Measurements from ENCODE around the gene PARD3.

PARD3 gene

DNA sequence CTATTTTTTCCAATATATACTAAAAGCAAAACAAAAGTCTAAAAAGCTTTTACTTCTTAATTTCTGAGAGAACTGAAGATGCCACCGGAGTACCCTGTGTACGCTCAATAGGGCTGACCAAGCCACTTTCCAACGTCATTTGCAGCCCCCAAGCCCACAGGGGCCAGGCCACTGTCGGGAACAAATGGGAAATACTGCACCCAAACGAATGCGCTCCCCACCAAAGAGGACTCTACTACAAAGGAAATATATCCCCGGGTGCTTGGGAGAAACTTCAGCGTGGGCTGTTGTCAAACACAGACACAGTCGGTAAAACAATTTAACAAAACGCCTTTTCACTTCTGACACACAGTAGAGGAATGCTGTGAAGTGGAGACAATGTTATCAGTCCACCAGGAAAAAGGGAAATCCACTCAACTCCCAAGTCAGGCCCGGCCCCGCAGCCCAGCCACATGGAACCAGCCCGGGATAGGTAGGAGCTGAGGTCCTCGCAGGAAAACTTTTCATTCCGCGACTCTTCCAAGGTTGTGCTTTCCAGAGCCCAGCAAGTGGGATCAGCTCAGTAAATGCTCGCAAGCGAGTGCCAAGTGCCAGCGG lies 1.4 kb downstream of the PARD3 start:
- peaks cover 37% of the 10 kb centered on the region for H3K27me3 Mint-ChIP-seq
- H3K36me3 Mint-ChIP-seq, result no peaks in the 10 kb centered on the region
- H3K4me1 Mint-ChIP-seq (ENCODE audit: low read depth), result peaks cover 16% of the 10 kb centered on the region
- no peaks in the 10 kb centered on the region for H3K9me3 Mint-ChIP-seq (ENCODE audit: low read depth)
- no peak overlapping the region for H3K27ac Mint-ChIP-seq
- peak overlapping the region; percentile 55 for H3K4me3 Mint-ChIP-seq

DNA sequence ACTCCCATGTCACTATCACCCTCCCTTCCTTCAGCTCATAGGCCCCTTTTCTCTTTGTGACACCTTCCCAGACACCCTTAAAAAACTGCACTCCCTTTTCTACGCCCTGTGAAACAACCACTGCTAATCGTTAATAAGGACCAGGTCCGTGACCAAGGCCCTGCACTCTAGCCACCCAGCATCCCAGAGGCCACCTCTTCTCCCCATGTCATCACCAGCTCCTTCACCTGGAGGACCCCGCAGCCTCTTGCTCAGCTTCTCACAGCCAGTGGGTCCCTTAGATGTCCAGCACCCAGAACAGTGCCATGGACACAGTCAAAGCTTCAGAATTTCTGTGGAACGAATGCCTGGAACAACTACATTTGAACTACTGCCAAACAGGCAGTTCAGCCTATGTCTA lies 2.3 kb downstream of the PARD3 start:
- no peaks in the 10 kb centered on the region for H3K9me3 Mint-ChIP-seq (ENCODE audit: low read depth)
- no peak overlapping the region for H3K4me3 Mint-ChIP-seq

GRCh38 chr10:34811968-34812514 lies 3.1 kb downstream of the PARD3 start:
- H3K36me3 Mint-ChIP-seq, result no peaks in the 10 kb centered on the region
- no peak overlapping the region for H3K4me3 Mint-ChIP-seq
- H3K4me1 Mint-ChIP-seq (ENCODE audit: low read depth), result peaks cover 16% of the 10 kb centered on the region
- H3K27ac Mint-ChIP-seq, result no peak overlapping the region
- H3K27me3 Mint-ChIP-seq, result peaks cover 36% of the 10 kb centered on the region
- no peaks in the 10 kb centered on the region for H3K9me3 Mint-ChIP-seq (ENCODE audit: low read depth)

More for the DNA sequence above, 2.3 kb downstream of the PARD3 start:
- no peak overlapping the region for H3K27ac Mint-ChIP-seq
- H3K27me3 Mint-ChIP-seq, result peaks cover 41% of the 10 kb centered on the region
- H3K36me3 Mint-ChIP-seq, result no peaks in the 10 kb centered on the region
- H3K4me1 Mint-ChIP-seq (ENCODE audit: low read depth), result peaks cover 16% of the 10 kb centered on the region

DNA sequence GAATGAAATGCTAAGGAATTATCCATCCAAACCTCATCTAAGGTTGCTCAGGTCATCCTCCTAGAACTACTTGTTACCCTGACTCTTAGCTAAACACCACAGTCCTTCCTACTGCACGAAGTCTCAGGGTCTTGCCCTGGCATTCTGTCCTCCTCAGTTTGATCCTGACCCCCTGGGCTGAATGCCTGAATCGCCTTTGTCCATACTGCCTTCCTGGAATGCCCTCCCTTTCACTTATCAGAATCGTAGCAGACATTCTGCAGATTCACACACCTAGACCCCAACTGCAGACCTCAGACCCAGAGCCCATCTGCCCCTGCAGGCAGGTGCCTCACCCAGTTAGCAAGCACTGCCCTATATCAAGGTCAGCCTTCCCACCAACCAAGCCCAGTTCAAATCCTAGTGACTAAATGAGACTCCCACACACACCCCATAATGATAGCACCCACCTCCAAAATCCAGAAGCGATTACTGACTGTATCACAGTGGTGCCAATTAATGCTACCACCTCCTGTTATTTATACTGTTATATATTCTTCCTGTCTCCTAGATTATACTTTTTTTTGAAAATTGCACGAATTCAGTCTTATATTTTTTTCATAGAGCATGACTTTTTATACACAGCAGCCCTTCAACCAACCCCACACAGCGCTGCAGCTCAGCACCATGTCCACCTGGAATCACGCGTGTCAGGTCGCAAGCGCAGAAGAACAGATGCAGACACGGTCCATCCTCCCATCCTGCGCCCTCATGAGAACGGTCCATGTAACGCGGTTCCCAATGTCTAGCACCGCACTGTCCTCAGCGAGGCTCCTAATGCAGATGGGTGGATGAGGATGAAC lies 3.7 kb downstream of the PARD3 start:
- H3K4me1 Mint-ChIP-seq (ENCODE audit: low read depth), result peaks cover 14% of the 10 kb centered on the region
- no peak overlapping the region for H3K27ac Mint-ChIP-seq
- peaks cover 32% of the 10 kb centered on the region for H3K27me3 Mint-ChIP-seq
- H3K36me3 Mint-ChIP-seq, result no peaks in the 10 kb centered on the region
- no peaks in the 10 kb centered on the region for H3K9me3 Mint-ChIP-seq (ENCODE audit: low read depth)
- no peak overlapping the region for H3K4me3 Mint-ChIP-seq

- H3K36me3 Mint-ChIP-seq, result no peaks in the 10 kb centered on the region
- H3K27ac Mint-ChIP-seq, result no peak overlapping the region
- H3K9me3 Mint-ChIP-seq (ENCODE audit: low read depth), result no peaks in the 10 kb centered on the region
- peaks cover 8% of the 10 kb centered on the region for H3K4me1 Mint-ChIP-seq (ENCODE audit: low read depth)
- H3K27me3 Mint-ChIP-seq, result peaks cover 26% of the 10 kb centered on the region
- H3K4me3 Mint-ChIP-seq, result no peak overlapping the region
These were observed 5.3 kb downstream of the PARD3 start for GRCh38 chr10:34809796-34810195.

DNA sequence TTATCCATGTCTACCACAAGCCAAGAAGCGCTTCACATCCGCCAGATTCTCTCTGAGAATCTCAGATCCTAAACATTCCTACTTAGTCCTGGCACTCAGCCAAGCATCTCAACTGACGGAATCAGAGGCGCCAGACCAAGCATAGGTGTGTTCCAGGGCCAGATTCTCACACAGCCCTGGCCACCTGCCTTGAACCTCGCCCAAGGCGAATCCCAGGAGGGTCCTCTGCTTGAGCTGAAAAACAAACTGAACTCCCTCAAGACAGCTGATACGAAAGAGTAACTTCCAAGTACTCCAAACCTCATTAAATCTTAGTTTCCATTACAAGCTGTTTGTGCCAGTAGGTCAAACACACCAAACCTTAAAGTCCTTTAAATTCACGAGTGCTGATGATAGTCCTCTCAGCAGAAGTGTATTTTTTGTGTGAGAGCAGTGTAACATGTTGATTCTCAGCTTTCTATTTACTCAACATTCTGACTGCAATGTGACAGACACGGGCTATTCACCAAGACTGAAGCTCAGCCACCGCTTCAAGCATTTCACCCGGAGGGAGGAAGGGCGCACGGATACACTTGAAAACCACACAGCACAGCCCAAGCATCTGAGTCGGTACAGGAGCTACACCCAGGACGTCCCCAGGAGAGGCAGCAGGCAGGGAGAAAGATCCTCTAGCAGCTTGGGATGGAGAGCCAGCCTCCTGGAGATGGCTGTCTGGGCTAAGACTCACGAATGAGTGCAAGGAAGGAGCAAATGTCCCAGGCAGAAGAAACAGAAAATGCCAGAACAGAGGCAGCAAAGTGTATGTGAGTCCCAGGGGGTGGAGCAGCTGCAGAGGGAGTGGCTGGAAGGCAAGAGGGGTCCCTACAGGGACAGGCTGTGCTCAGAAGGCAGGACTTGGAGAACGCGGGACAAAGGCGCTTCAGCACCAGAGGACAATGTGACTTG lies 6.0 kb downstream of the PARD3 start:
- no peaks in the 10 kb centered on the region for H3K9me3 Mint-ChIP-seq (ENCODE audit: low read depth)
- no peak overlapping the region for H3K4me3 Mint-ChIP-seq
- H3K4me1 Mint-ChIP-seq (ENCODE audit: low read depth), result peaks cover 8% of the 10 kb centered on the region
- no peaks in the 10 kb centered on the region for H3K36me3 Mint-ChIP-seq
- peaks cover 26% of the 10 kb centered on the region for H3K27me3 Mint-ChIP-seq
- peak overlapping the region; percentile 43 for H3K27ac Mint-ChIP-seq

DNA sequence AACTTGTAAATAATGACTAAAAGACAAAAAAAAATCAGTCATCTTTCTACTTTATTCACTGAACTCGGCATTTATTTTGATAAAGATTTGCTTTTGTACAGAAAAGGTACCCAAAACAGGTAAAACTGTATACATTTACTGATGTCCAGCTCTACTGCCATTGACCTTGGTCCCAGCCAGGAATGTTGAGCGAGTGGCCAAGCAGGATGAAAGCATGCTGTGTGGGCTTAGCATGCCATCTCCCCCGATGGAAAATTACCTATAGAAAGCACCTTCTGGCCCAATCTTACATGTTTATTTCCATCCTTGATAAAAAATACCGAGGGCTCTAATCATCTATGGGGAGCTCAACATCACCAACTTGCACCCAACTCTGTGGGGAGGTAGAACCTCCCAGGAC lies 6.8 kb downstream of the PARD3 start:
- H3K9me3 Mint-ChIP-seq (ENCODE audit: low read depth), result no peaks in the 10 kb centered on the region
- H3K36me3 Mint-ChIP-seq, result no peaks in the 10 kb centered on the region
- peaks cover 8% of the 10 kb centered on the region for H3K4me1 Mint-ChIP-seq (ENCODE audit: low read depth)
- no peak overlapping the region for H3K27ac Mint-ChIP-seq
- H3K27me3 Mint-ChIP-seq, result peaks cover 23% of the 10 kb centered on the region
- H3K4me3 Mint-ChIP-seq, result no peak overlapping the region

GRCh38 chr10:34804306-34804705 lies 10.8 kb downstream of the PARD3 start:
- no peak overlapping the region for H3K4me3 Mint-ChIP-seq
- no peaks in the 10 kb centered on the region for H3K36me3 Mint-ChIP-seq
- H3K27me3 Mint-ChIP-seq, result peaks cover 6% of the 10 kb centered on the region
- peaks cover 4% of the 10 kb centered on the region for H3K4me1 Mint-ChIP-seq (ENCODE audit: low read depth)
- H3K9me3 Mint-ChIP-seq (ENCODE audit: low read depth), result no peaks in the 10 kb centered on the region
- no peak overlapping the region for H3K27ac Mint-ChIP-seq

GRCh38 chr10:34802692-34803091 lies 12.4 kb downstream of the PARD3 start:
- Mint-ChIP-seq H3K27ac (no peak overlapping the region), H3K36me3 (no peaks in the 10 kb centered on the region), H3K27me3 (peaks cover 2% of the 10 kb centered on the region), H3K4me1 (ENCODE audit: low read depth) (no peaks in the 10 kb centered on the region), H3K9me3 (ENCODE audit: low read depth) (no peaks in the 10 kb centered on the region), H3K4me3 (no peak overlapping the region)

GRCh38 chr10:34801097-34801733 lies 13.9 kb downstream of the PARD3 start:
- Mint-ChIP-seq H3K9me3 (ENCODE audit: low read depth) (no peaks in the 10 kb centered on the region), H3K27ac (no peak overlapping the region), H3K4me3 (no peak overlapping the region), H3K36me3 (no peaks in the 10 kb centered on the region), H3K27me3 (peaks cover 2% of the 10 kb centered on the region), H3K4me1 (ENCODE audit: low read depth) (no peaks in the 10 kb centered on the region)

DNA sequence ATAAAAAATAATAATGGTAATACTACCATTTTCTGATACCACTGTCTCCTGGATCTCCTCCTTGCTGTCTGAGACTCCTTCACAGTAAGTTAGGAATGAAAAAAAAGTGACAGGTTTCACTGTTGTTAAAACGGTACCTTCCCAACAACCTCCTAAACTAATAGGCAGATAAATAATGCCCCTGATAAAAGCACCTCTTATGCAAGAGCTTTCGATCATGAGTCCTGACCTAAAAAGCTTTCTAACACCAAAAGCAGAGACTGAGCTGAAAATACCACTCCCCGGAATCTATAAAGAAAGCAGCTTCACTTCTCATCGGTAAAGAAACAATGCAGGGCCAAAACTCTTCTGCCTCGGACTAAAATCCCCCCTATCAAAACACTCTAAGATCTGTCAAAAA lies 14.5 kb downstream of the PARD3 start:
- Mint-ChIP-seq H3K4me3 (no peak overlapping the region), H3K27ac (no peak overlapping the region), H3K9me3 (ENCODE audit: low read depth) (no peaks in the 10 kb centered on the region), H3K36me3 (no peaks in the 10 kb centered on the region), H3K27me3 (peaks cover 2% of the 10 kb centered on the region), H3K4me1 (ENCODE audit: low read depth) (no peaks in the 10 kb centered on the region)

GRCh38 chr10:34798654-34799053 lies 16.4 kb downstream of the PARD3 start:
- no peak overlapping the region for H3K27ac Mint-ChIP-seq
- no peaks in the 10 kb centered on the region for H3K4me1 Mint-ChIP-seq (ENCODE audit: low read depth)
- peaks cover 2% of the 10 kb centered on the region for H3K27me3 Mint-ChIP-seq
- H3K4me3 Mint-ChIP-seq, result no peak overlapping the region
- H3K9me3 Mint-ChIP-seq (ENCODE audit: low read depth), result no peaks in the 10 kb centered on the region
- H3K36me3 Mint-ChIP-seq, result no peaks in the 10 kb centered on the region

DNA sequence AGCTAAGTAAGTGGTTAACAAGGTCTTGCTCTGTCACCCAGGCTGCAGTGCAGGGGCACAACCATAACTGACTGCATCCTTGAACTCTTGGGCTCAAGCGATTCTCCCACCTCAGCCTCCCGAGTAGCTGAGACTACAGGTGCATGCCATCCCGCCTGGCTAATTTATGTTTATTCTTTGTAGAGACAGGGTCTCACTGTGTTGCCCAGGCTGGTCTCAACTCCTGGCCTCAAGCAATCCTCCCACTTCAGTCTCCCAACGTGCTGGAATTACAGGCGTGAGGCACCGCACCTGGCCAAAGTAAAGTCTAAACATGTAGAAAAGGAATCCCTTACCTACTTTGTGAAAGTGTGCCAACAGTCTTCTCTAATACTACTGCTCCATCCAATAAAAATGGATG lies 17.9 kb downstream of the PARD3 start:
- Mint-ChIP-seq H3K27ac (no peak overlapping the region), H3K4me1 (ENCODE audit: low read depth) (no peaks in the 10 kb centered on the region), H3K36me3 (no peaks in the 10 kb centered on the region), H3K27me3 (no peaks in the 10 kb centered on the region), H3K9me3 (ENCODE audit: low read depth) (no peaks in the 10 kb centered on the region), H3K4me3 (no peak overlapping the region)

- no peaks in the 10 kb centered on the region for H3K9me3 Mint-ChIP-seq (ENCODE audit: low read depth)
- no peak overlapping the region for H3K4me3 Mint-ChIP-seq
- H3K27ac Mint-ChIP-seq, result no peak overlapping the region
- H3K36me3 Mint-ChIP-seq, result no peaks in the 10 kb centered on the region
- no peaks in the 10 kb centered on the region for H3K4me1 Mint-ChIP-seq (ENCODE audit: low read depth)
- no peaks in the 10 kb centered on the region for H3K27me3 Mint-ChIP-seq
These were observed 19.0 kb downstream of the PARD3 start for GRCh38 chr10:34796133-34796532.
